B cell (primary cell): ENCODE data around the gene ADAMTS2. TPM values are rescaled to one million over a fixed set of nuclear protein-coding genes. Genes with fewer than 3 reads are reported as not detected.

Experiments
- ATAC-seq: fragments of 200-7000 bp; cut with Tn5 transposase; one replicate; pipeline ENCODE4 v1.10.0; 2021; ENCODE audit warnings: low read depth, mild to moderate bottlenecking, moderate number of reproducible peaks, moderate library complexity
- CTCF ChIA-PET: fragments of 350-600 bp; sonication (Branson Sonifier 250); formaldehyde crosslinking; loops from one replicate; lab custom pipeline; 2021; ENCODE audit warnings: antibody characterized with exemption, inconsistent platforms; lab: Charles Lee
- POLR2A ChIA-PET: fragments of 350-600 bp; sonication (Branson Sonifier 250); formaldehyde crosslinking; loops from one replicate; lab custom pipeline; 2021; ENCODE audit warnings: antibody characterized with exemption; lab: Charles Lee
- DNase-seq: peaks from one replicate; pipeline ENCODE4 v3.0.0; 2013
- H2AFZ ChIP-seq: 2 replicates; pipeline ENCODE4 v1.6.1; 2012; ENCODE audit warnings: mild to moderate bottlenecking, low read depth, low read length; ENCODE audit not compliant: insufficient read depth, poor library complexity, severe bottlenecking
- H3K27ac ChIP-seq, 2 donors: 1 replicate in 1 of 2; 2 replicates in 1 of 2; pipeline ENCODE4 v1.5.1; 2012 to 2013; ENCODE audit warnings: low read length in 2 of 2, mild to moderate bottlenecking in 2 of 2, moderate library complexity in 1 of 2
- H3K27me3 ChIP-seq, 4 experiments: fragments of 200-600 bp in 1 of 4; sonication (generic) in 1 of 4; replicated peaks in 1 of 4; 1 replicate in 2 of 4; 2 replicates in 2 of 4; pipeline versions ENCODE4 v1.6.1 to v1.7.0; 2013 to 2016; ENCODE audit warnings: low read length in 3 of 4, mild to moderate bottlenecking in 2 of 4, mixed read lengths in 1 of 4, moderate library complexity in 1 of 4; ENCODE audit not compliant: insufficient read depth in 4 of 4, control insufficient read depth in 3 of 4; ENCODE audit errors: control extremely low read depth in 1 of 4
- H3K36me3 ChIP-seq, 2 experiments: replicated peaks in 1 of 2; 1 replicate in 1 of 2; 2 replicates in 1 of 2; pipeline versions ENCODE4 v1.6.1 to v1.7.1; 2013; ENCODE audit warnings: low read length in 1 of 2; ENCODE audit not compliant: insufficient read depth in 2 of 2, control insufficient read depth in 1 of 2; ENCODE audit errors: control extremely low read depth in 1 of 2, extremely low read depth in 1 of 2
- H3K4me1 ChIP-seq, 2 donors: fragments of 200-600 bp in 1 of 2; sonication (generic) in 1 of 2; 1 replicate in 1 of 2; 2 replicates in 1 of 2; pipeline versions ENCODE4 v1.5.1 to v1.6.1; 2013 to 2017; ENCODE audit warnings: low read length in 2 of 2; ENCODE audit not compliant: control insufficient read depth in 2 of 2, insufficient read depth in 2 of 2
- H3K4me2 ChIP-seq: replicated peaks from 2 replicates; pipeline ENCODE3; 2012; ENCODE audit warnings: mild to moderate bottlenecking, low read depth, low read length; ENCODE audit not compliant: poor library complexity, severe bottlenecking
- H3K4me3 ChIP-seq, 5 experiments: fragments of 200-600 bp in 1 of 5; sonication (generic) in 1 of 5; 1 replicate in 3 of 5; 2 replicates in 2 of 5; pipeline versions ENCODE4 v1.5.1 to v1.7.0; 2011 to 2016; ENCODE audit warnings: low read length in 4 of 5, mild to moderate bottlenecking in 4 of 5, low read depth in 2 of 5, control low read depth in 1 of 5, moderate library complexity in 1 of 5; ENCODE audit not compliant: insufficient read depth in 1 of 5; ENCODE audit errors: control extremely low read depth in 1 of 5, extremely low read depth in 1 of 5
- H3K79me2 ChIP-seq: fragments of 200-600 bp; sonication (generic); one replicate; pipeline ENCODE4 v1.6.0; 2016; ENCODE audit warnings: low read length; ENCODE audit not compliant: control insufficient read depth, insufficient read depth
- H3K9ac ChIP-seq: fragments of 200-600 bp; sonication (generic); 2 replicates; pipeline ENCODE4 v1.6.1; 2017; ENCODE audit warnings: mild to moderate bottlenecking, low read length, moderate library complexity
- H3K9me3 ChIP-seq, 3 donors: one replicate each; pipeline versions ENCODE4 v1.6.1 to v1.7.1; 2013; ENCODE audit warnings: low read length in 2 of 3; ENCODE audit not compliant: control insufficient read depth in 2 of 3, insufficient read depth in 1 of 3; ENCODE audit errors: control extremely low read depth in 1 of 3
- H4K20me1 ChIP-seq: 2 replicates; pipeline ENCODE4 v1.6.0; 2012; ENCODE audit warnings: mild to moderate bottlenecking, low read length; ENCODE audit not compliant: insufficient read depth, control insufficient read depth, poor library complexity, severe bottlenecking
- H3K27ac Mint-ChIP-seq: one replicate; pipeline ENCODE4 v1.8.0; 2021; ENCODE audit warnings: mixed read lengths
- H3K27me3 Mint-ChIP-seq: one replicate; pipeline ENCODE4 v1.8.0; 2021; ENCODE audit warnings: mixed read lengths
- H3K4me1 Mint-ChIP-seq: one replicate; pipeline ENCODE4 v1.8.0; 2021; ENCODE audit warnings: mixed read lengths
- H3K4me3 Mint-ChIP-seq: one replicate; pipeline ENCODE4 v1.8.0; 2021; ENCODE audit warnings: mixed read lengths
- H3K9me3 Mint-ChIP-seq: one replicate; pipeline ENCODE4 v1.8.0; 2022; ENCODE audit warnings: mixed read lengths; ENCODE audit not compliant: insufficient read depth
- CTCF ChIP-seq: fragments of 200-600 bp; IDR thresholded peaks from one replicate; pipeline ENCODE4 v1.8.0; 2022; ENCODE audit warnings: antibody characterized with exemption, mild to moderate bottlenecking
- EZH2 ChIP-seq: IDR thresholded peaks from 2 replicates; pipeline ENCODE4 v1.6.1; 2012; ENCODE audit warnings: borderline replicate concordance, low read depth, mild to moderate bottlenecking, moderate library complexity, low read length; ENCODE audit not compliant: insufficient read depth, poor library complexity, severe bottlenecking
- WGBS: methylation state at CpG from one replicate; pipeline ENCODE4 v1.1.5; 2013; ENCODE audit warnings: missing lambda C conversion rate; ENCODE audit not compliant: insufficient coverage; 5-methylcytosine and 5-hydroxymethylcytosine counted together
- intact Hi-C: fragments of 100-400 bp; cut with micrococcal nuclease; formaldehyde crosslinking; loops from one replicate; pipeline ENCODE4 v1.10.0; 2022
- polyA plus RNA-seq: library from polyadenylated mRNA; depleted of rRNA; stranded (reverse); fragments of >200 nt; gene quantifications from 2 replicates; pipeline ENCODE4 v1.2.3, GENCODE V29; 2012
- total RNA-seq, 2 donors: library from RNA; stranded (reverse); fragments of 120-200 nt in 1 of 2; gene quantifications; 1 replicate in 1 of 2; 2 replicates in 1 of 2; pipeline versions ENCODE4 v1.2.3 to v1.2.4, GENCODE V29; 2013 to 2022

ADAMTS2 gene
- total and polyA plus RNA-seq, 2 donors (not counting 1 experiment from before 2014, with no cell fraction given): not detected

- CTCF ChIA-PET: no interaction called here
- H3K36me3 ChIP-seq: no peaks in the 10 kb centered on the region
- intact Hi-C loops: no loop called here
These were observed 138.9 kb downstream of the ADAMTS2 start for GRCh38 chr5:179206366-179206765.

DNA sequence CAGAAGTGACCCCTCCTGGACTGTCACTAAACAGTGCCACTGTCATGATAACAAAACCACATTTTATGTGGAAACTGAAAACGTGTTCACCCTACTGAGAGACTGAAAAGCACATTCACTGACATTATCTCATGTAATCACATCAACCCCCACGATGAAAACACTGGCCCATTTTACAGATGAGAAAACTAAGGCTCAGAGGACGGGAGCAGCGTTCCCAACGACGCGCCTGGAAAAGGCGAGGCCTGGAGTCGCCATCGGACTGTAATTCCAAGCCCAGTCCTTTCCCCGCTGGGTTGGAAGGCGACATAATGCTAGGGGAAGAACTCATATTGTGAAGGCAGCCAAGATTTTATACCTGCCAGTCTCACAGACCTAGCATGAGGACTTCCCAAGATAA lies 140.0 kb downstream of the ADAMTS2 start:
- Histone ChIP-seq H3K36me3 (no peaks in the 10 kb centered on the region), H3K27ac (no peak overlapping the region), H3K9ac (no peak overlapping the region), H3K4me3 (no peak overlapping the region), H3K79me2 (no peaks in the 10 kb centered on the region), H3K4me1 (no peaks in the 10 kb centered on the region), H3K27me3 (no peaks in the 10 kb centered on the region), H3K4me2 (no peak overlapping the region), H3K9me3 (no peaks in the 10 kb centered on the region), H2AFZ (no peak overlapping the region), H4K20me1 (no peaks in the 10 kb centered on the region)
- intact Hi-C loops: no loop called here
- DNase-seq: no peak
- TF ChIP-seq CTCF (no peak), EZH2 (no peak)
- ATAC-seq: no peak
- H3K27me3 Mint-ChIP-seq: no peaks in the 10 kb centered on the region
- CTCF ChIA-PET: no interaction called here
- 72% methylated on average over 10 of the region's 12 CpGs for WGBS
- no peaks in the 10 kb centered on the region for H3K4me1 Mint-ChIP-seq
- POLR2A ChIA-PET: no interaction called here
- H3K27ac Mint-ChIP-seq: no peak overlapping the region
- H3K9me3 Mint-ChIP-seq: no peaks in the 10 kb centered on the region
- H3K4me3 Mint-ChIP-seq: no peak overlapping the region

More at GRCh38 chr5:179206366-179206765, 138.9 kb downstream of the ADAMTS2 start:
- Histone ChIP-seq H3K4me1 (no peaks in the 10 kb centered on the region), H3K4me3 (no peak overlapping the region), H3K27ac (no peak overlapping the region), H3K9me3 (no peaks in the 10 kb centered on the region), H3K4me2 (no peak overlapping the region), H3K27me3 (no peaks in the 10 kb centered on the region), H2AFZ (no peak overlapping the region), H3K9ac (no peak overlapping the region), H4K20me1 (no peaks in the 10 kb centered on the region), H3K79me2 (no peaks in the 10 kb centered on the region)
- H3K27ac Mint-ChIP-seq: no peak overlapping the region
- TF ChIP-seq CTCF: no peak
- TF ChIP-seq EZH2: no peak
- DNase-seq: no peak
- 81% methylated on average over 7 of the region's 8 CpGs for WGBS
- POLR2A ChIA-PET: no interaction called here
- H3K27me3 Mint-ChIP-seq: no peaks in the 10 kb centered on the region
- H3K4me1 Mint-ChIP-seq: no peaks in the 10 kb centered on the region
- no peaks in the 10 kb centered on the region for H3K9me3 Mint-ChIP-seq
- no peak overlapping the region for H3K4me3 Mint-ChIP-seq
- no peak for ATAC-seq
